Parathyroid adenoma (tissue), 2 donors: Measurements from ENCODE around the gene CCDC70.

Experiments
- H2AFZ ChIP-seq: fragments of 300-600 bp; sonication (generic); one replicate; pipeline ENCODE4 v1.7.0; 2017; ENCODE audit warnings: antibody characterized with exemption, mild to moderate bottlenecking
- H3K27ac ChIP-seq: fragments of 300-600 bp; sonication (generic); one replicate; pipeline ENCODE4 v1.7.0; 2017
- H3K27me3 ChIP-seq: fragments of 300-600 bp; sonication (generic); one replicate; pipeline ENCODE4 v1.7.0; 2017; ENCODE audit warnings: low read length; ENCODE audit not compliant: control insufficient read depth, insufficient read depth
- H3K36me3 ChIP-seq: fragments of 300-600 bp; sonication (generic); one replicate; pipeline ENCODE4 v1.7.0; 2017; ENCODE audit warnings: low read length; ENCODE audit not compliant: control insufficient read depth, insufficient read depth
- H3K4me1 ChIP-seq: fragments of 300-600 bp; sonication (generic); one replicate; pipeline ENCODE4 v1.7.0; 2017; ENCODE audit warnings: control low read depth
- H3K4me2 ChIP-seq: fragments of 300-600 bp; sonication (generic); one replicate; pipeline ENCODE4 v1.7.0; 2017; ENCODE audit warnings: low read length
- H3K4me3 ChIP-seq: fragments of 300-600 bp; sonication (generic); one replicate; pipeline ENCODE4 v1.7.0; 2017; ENCODE audit warnings: low read depth, low read length
- H3K79me2 ChIP-seq: fragments of 300-600 bp; sonication (generic); one replicate; pipeline ENCODE4 v1.7.0; 2017; ENCODE audit warnings: control low read depth
- H3K9ac ChIP-seq: fragments of 300-600 bp; sonication (generic); one replicate; pipeline ENCODE4 v1.7.0; 2017; ENCODE audit warnings: mild to moderate bottlenecking
- H3K9me3 ChIP-seq: fragments of 300-600 bp; sonication (generic); one replicate; pipeline ENCODE4 v1.7.0; 2017; ENCODE audit warnings: low read length; ENCODE audit not compliant: control insufficient read depth
- TF ChIP-seq, protein P1 (sequence below): fragments of 300-600 bp; sonication (generic); IDR thresholded peaks from one replicate; pipeline ENCODE4 v1.7.0; 2017; ENCODE audit warnings: antibody characterized with exemption, mild to moderate bottlenecking
- donor health status: primary hyperparathyroidism.

CCDC70 gene

DNA sequence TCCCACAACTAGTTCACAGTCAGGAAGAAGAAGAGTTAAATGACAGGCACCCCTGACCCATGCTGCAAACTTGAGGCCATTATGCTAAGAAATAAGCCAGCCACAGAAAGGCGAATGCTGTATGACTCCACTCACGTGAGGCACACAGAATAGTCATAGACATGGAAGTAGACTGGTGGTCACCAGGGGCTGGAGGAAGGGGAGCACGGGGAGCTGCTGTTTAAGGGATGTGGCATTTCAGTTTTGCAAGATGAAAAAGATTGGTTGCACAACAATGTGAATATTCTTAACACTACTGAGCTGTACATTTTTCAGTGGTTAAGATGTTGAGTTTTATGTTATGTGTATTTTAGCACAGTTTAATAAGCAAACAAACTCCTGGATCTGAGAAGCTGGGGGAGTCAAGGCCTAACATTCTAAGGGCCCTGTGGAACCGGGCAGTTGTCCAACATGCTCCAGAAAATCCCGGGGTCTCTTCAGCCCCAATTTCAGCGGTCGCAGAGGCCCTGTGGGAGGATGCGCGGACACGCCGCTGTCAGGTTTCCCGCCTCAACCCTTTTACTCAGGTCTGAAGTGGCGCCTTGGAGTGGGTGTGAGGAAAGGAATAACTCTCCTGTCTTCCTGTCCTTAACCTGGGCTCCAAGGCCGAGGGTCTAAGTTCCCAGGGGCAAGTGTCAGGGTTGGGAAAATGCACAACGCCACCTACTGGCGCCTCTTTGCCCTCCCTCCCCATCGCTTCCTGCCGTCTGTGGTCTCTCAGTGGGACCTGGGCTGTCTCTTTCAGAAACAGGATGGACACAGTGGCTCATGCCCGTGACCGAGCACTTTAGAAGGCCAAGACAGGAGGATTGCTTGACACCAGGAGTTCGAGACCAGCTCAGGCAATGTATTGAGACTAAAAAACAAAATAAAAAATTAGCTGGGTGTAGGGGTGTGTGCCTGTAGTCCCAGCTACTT is 12.3 kb upstream of the CCDC70 start:
- TF ChIP-seq, protein P1, sequence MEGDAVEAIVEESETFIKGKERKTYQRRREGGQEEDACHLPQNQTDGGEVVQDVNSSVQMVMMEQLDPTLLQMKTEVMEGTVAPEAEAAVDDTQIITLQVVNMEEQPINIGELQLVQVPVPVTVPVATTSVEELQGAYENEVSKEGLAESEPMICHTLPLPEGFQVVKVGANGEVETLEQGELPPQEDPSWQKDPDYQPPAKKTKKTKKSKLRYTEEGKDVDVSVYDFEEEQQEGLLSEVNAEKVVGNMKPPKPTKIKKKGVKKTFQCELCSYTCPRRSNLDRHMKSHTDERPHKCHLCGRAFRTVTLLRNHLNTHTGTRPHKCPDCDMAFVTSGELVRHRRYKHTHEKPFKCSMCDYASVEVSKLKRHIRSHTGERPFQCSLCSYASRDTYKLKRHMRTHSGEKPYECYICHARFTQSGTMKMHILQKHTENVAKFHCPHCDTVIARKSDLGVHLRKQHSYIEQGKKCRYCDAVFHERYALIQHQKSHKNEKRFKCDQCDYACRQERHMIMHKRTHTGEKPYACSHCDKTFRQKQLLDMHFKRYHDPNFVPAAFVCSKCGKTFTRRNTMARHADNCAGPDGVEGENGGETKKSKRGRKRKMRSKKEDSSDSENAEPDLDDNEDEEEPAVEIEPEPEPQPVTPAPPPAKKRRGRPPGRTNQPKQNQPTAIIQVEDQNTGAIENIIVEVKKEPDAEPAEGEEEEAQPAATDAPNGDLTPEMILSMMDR, result no peak
- Histone ChIP-seq H3K4me2 (no peak overlapping the region), H2AFZ (no peak overlapping the region), H3K27ac (no peak overlapping the region), H3K4me3 (no peak overlapping the region), H3K9ac (no peak overlapping the region), H3K36me3 (no peaks in the 10 kb centered on the region), H3K79me2 (no peaks in the 10 kb centered on the region), H3K27me3 (no peaks in the 10 kb centered on the region), H3K9me3 (no peaks in the 10 kb centered on the region), H3K4me1 (no peaks in the 10 kb centered on the region)

DNA sequence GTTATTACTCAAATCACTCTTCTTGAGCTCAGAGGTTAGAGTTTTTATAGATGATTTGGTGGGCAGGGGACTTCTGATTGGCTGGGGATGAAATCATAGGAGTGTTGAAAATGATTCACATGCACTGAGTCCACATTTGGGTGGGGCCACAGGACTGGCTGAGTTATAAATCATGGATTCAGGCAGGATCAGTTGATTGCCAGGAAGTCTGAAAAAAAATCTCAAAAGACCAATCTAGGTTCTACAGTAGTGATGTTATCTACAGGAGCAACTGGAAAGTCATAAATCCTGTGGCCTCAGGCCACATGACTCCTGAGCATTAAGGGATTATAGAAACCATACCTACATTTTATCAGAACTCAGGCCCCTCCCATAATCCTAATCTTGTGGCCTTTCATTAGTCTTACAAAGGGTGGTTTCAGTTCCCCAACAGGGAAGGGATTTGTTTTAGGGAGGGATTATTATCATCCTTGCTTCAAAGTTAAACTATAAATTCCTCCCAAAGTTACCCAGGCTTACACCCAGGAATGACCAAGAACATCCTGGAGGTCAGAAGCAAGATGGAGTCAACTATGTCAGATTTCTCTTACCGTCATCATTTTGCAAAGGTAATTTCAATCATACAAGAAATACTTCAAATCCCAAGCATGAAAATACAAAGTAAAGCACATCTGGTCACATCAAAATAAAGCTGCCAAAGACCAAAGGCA is 5.6 kb upstream of the CCDC70 start:
- H3K4me1 ChIP-seq, result no peaks in the 10 kb centered on the region
- H3K27ac ChIP-seq, result no peak overlapping the region
- TF ChIP-seq, protein P1, result no peak
- no peak overlapping the region for H3K4me2 ChIP-seq
- no peaks in the 10 kb centered on the region for H3K79me2 ChIP-seq
- no peak overlapping the region for H3K9ac ChIP-seq
- H3K9me3 ChIP-seq, result no peaks in the 10 kb centered on the region
- H2AFZ ChIP-seq, result no peak overlapping the region
- H3K27me3 ChIP-seq, result no peaks in the 10 kb centered on the region
- no peaks in the 10 kb centered on the region for H3K36me3 ChIP-seq
- no peak overlapping the region for H3K4me3 ChIP-seq

DNA sequence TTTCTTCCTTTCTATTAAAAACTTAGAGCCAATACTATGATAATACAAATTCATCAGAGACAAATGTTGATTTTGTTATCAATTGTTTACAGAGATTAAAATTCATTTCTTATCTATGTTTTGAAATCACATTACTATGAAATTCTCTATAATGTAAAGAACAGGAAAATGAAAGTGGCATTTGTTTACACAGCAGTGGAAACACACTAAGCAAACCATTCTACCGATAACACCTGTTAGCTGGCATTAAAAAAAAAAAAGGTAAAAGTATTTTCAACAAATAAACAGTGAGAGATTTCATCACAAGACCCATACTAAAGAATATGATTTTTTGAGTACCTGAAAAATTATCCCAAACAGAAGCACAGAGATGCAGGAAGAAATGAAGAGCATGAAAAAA is 4.8 kb upstream of the CCDC70 start:
- TF ChIP-seq, protein P1, result no peak
- Histone ChIP-seq H2AFZ (no peak overlapping the region), H3K79me2 (no peaks in the 10 kb centered on the region), H3K9ac (no peak overlapping the region), H3K4me1 (no peaks in the 10 kb centered on the region), H3K27ac (no peak overlapping the region), H3K36me3 (no peaks in the 10 kb centered on the region), H3K9me3 (no peaks in the 10 kb centered on the region), H3K27me3 (no peaks in the 10 kb centered on the region), H3K4me3 (no peak overlapping the region), H3K4me2 (no peak overlapping the region)

GRCh38 chr13:51858433-51859247 is 3.1 kb upstream of the CCDC70 start:
- no peaks in the 10 kb centered on the region for H3K9me3 ChIP-seq
- TF ChIP-seq, protein P1, result no peak
- no peaks in the 10 kb centered on the region for H3K36me3 ChIP-seq
- H3K27ac ChIP-seq, result no peak overlapping the region
- no peak overlapping the region for H3K4me2 ChIP-seq
- no peaks in the 10 kb centered on the region for H3K27me3 ChIP-seq
- no peak overlapping the region for H3K4me3 ChIP-seq
- H3K79me2 ChIP-seq, result no peaks in the 10 kb centered on the region
- H3K4me1 ChIP-seq, result no peaks in the 10 kb centered on the region
- no peak overlapping the region for H3K9ac ChIP-seq
- H2AFZ ChIP-seq, result no peak overlapping the region
